K562 (cell line): ENCODE results near the gene SLC4A11. TPM values are rescaled to one million over a fixed set of nuclear protein-coding genes. Genes with fewer than 3 reads are reported as not detected.

Source experiments
- ATAC-seq: fragments of 200-7000 bp; cut with Tn5 transposase; 3 replicates; pipeline ENCODE4 v1.9.1; 2020; ENCODE audit warnings: moderate library complexity
- BruUV-seq: library from RNA; stranded (reverse); fragments of 400-500 nt; replicated peaks from 2 replicates; lab custom pipeline; 2021; lab: Mats Ljungman, UMichigan
- CTCF ChIA-PET: fragments of 300-600 bp; formaldehyde crosslinking; extraction: SDS; loops from one replicate; lab custom pipeline; 2021; ENCODE audit warnings: low intra/inter-chr PET ratio; lab: Yijun Ruan, JAX
- POLR2A ChIA-PET: fragments of 300-600, 350-650 bp; sonication (Branson Sonifier 250); formaldehyde crosslinking; extraction: SDS; loops from one replicate; lab custom pipeline; 2021; ENCODE audit warnings: antibody characterized with exemption, inconsistent platforms; lab: Yijun Ruan, JAX
- DNase-seq, 4 experiments: peaks; one replicate each; pipeline versions ENCODE4 v3.0.0 to v3.0.0-alpha.2; 2011 to 2018; ENCODE audit warnings: low spot score in 3 of 4, mixed read lengths in 3 of 4; ENCODE audit errors: extremely low read depth in 1 of 4
- FAIRE-seq: peaks from 2 replicates; lab custom pipeline; 2011; peaks lifted over from hg19 to GRCh38; lab: Jason Lieb, UNC
- H2AFZ ChIP-seq: 2 replicates; pipeline ENCODE4 v1.6.0; 2011; ENCODE audit warnings: low read depth, low read length, control low read depth, inconsistent platforms
- H3K27ac ChIP-seq: fragments of 200-600 bp; 3 replicates; pipeline ENCODE4 v1.8.0; 2011; ENCODE audit warnings: low read depth, mild to moderate bottlenecking, control low read depth, inconsistent platforms, low read length, moderate library complexity, mixed read lengths; ENCODE audit errors: extremely low read depth
- H3K27me3 ChIP-seq, 2 experiments: fragments of 300-600 bp in 1 of 2; 2 replicates in 1 of 2; 3 replicates in 1 of 2; pipeline versions ENCODE4 v1.6.0 to v1.8.0; 2011; ENCODE audit warnings: inconsistent platforms in 2 of 2, low read length in 2 of 2, mild to moderate bottlenecking in 1 of 2, mixed read lengths in 1 of 2, moderate library complexity in 1 of 2; ENCODE audit not compliant: control insufficient read depth in 2 of 2, insufficient read depth in 2 of 2
- H3K36me3 ChIP-seq: fragments of 300-600 bp; 3 replicates; pipeline ENCODE4 v1.8.0; 2011; ENCODE audit warnings: mild to moderate bottlenecking, low read length, inconsistent platforms; ENCODE audit not compliant: control insufficient read depth, insufficient read depth
- H3K4me1 ChIP-seq, 2 experiments: fragments of 200-600 bp in 1 of 2; replicated peaks in 1 of 2; 2 replicates in 1 of 2; 3 replicates in 1 of 2; pipeline versions ENCODE4 v1.5.1 to v1.8.0; 2011; ENCODE audit warnings: inconsistent platforms in 2 of 2, low read length in 2 of 2, mild to moderate bottlenecking in 1 of 2, mixed read lengths in 1 of 2, moderate library complexity in 1 of 2; ENCODE audit not compliant: control insufficient read depth in 2 of 2, insufficient read depth in 2 of 2
- H3K4me2 ChIP-seq: 2 replicates; pipeline ENCODE4 v1.6.1; 2011; ENCODE audit warnings: low read length, control low read depth, inconsistent platforms, mixed read lengths; ENCODE audit not compliant: insufficient read depth
- H3K4me3 ChIP-seq: fragments of 200-600 bp; sonication (generic), shearing (Covaris generic); 2 replicates; pipeline ENCODE4 v1.5.1; 2016; ENCODE audit warnings: control low read depth, inconsistent platforms
- H3K79me2 ChIP-seq: fragments of 200-600 bp; 3 replicates; pipeline ENCODE4 v1.8.0; 2011; ENCODE audit warnings: low read length, inconsistent platforms; ENCODE audit not compliant: control insufficient read depth, insufficient read depth
- H3K9ac ChIP-seq, 2 experiments: 2 replicates each; pipeline versions ENCODE4 v1.6.0 to v1.6.1; 2011; ENCODE audit warnings: low read depth in 2 of 2, low read length in 2 of 2, control low read depth in 1 of 2, inconsistent platforms in 1 of 2, mild to moderate bottlenecking in 1 of 2, mixed read lengths in 1 of 2; ENCODE audit not compliant: insufficient read depth in 1 of 2
- H3K9me1 ChIP-seq: one replicate; pipeline ENCODE4 v1.6.0; 2011; ENCODE audit warnings: inconsistent platforms, mild to moderate bottlenecking, low read length, moderate library complexity; ENCODE audit not compliant: control insufficient read depth, insufficient read depth
- H3K9me3 ChIP-seq: replicated peaks from 2 replicates; pipeline ENCODE4 v1.5.1; 2011; ENCODE audit warnings: low read depth, low read length, inconsistent platforms; ENCODE audit not compliant: control insufficient read depth, insufficient read depth
- H4K20me1 ChIP-seq: replicated peaks from 2 replicates; pipeline ENCODE4 v1.6.1; 2011; ENCODE audit warnings: low read length, inconsistent platforms, mixed read lengths; ENCODE audit not compliant: control insufficient read depth, insufficient read depth
- CBX1 ChIP-seq: sonication (generic); IDR thresholded peaks from 2 replicates; pipeline ENCODE4 v1.6.1; 2016; ENCODE audit warnings: antibody characterized with exemption, low read depth, mild to moderate bottlenecking
- CREM ChIP-seq: IDR thresholded peaks from 2 replicates; pipeline ENCODE4 v1.6.1; 2014; ENCODE audit warnings: antibody characterized with exemption, low read depth
- E2F3 ChIP-seq: fragments of 250-450 bp; sonication (Bioruptor Pico); IDR thresholded peaks from 2 replicates; pipeline ENCODE4 v1.4.0; 2020; ENCODE audit warnings: mild to moderate bottlenecking
- ETV5 ChIP-seq: sonication (generic); formaldehyde crosslinking; IDR thresholded peaks from 2 replicates; pipeline ENCODE4 v1.4.0; 2020; ENCODE audit warnings: low read depth, mild to moderate bottlenecking, missing genetic modification reagents
- HES1 ChIP-seq: fragments of 450-650 bp; IDR thresholded peaks from 2 replicates; pipeline ENCODE4 v1.6.1; 2016; ENCODE audit warnings: low read depth, mild to moderate bottlenecking, moderate library complexity
- MYBL2 ChIP-seq, 2 experiments: fragments of 450-650 bp in 1 of 2; sonication (generic) in 1 of 2; formaldehyde crosslinking in 1 of 2; IDR thresholded peaks; 2 replicates each; pipeline versions ENCODE4 v1.6.1 to v1.8.1; 2017 to 2022; ENCODE audit warnings: borderline replicate concordance in 1 of 2, inconsistent platforms in 1 of 2, low read depth in 1 of 2, mild to moderate bottlenecking in 1 of 2, missing genetic modification reagents in 1 of 2, moderate library complexity in 1 of 2
- POLR2G ChIP-seq: fragments of 200-400 bp; formaldehyde crosslinking; IDR thresholded peaks from 2 replicates; pipeline ENCODE4 v1.6.1; 2017; ENCODE audit warnings: low read depth, mild to moderate bottlenecking, antibody characterized with exemption, low read length, moderate library complexity
- VEZF1 ChIP-seq: fragments of 200-800 bp; sonication (Bioruptor generic); IDR thresholded peaks from 2 replicates; pipeline ENCODE4 v1.6.1; 2017; ENCODE audit warnings: missing genetic modification characterization, missing compliant biosample characterization
- ZNF408 ChIP-seq: fragments of 250-450 bp; sonication (Bioruptor Pico); IDR thresholded peaks from 2 replicates; pipeline ENCODE4 v1.4.0; 2020; ENCODE audit warnings: low read depth, mild to moderate bottlenecking, moderate library complexity
- WGBS: fragments of 100-300 bp; shearing (Covaris generic); methylation state at CpG from one replicate; pipeline ENCODE4 v1.1.6; 2016; ENCODE audit warnings: low coverage, mixed read lengths; ENCODE audit not compliant: insufficient coverage; ENCODE audit errors: missing lambda C conversion rate; 5-methylcytosine and 5-hydroxymethylcytosine counted together
- in situ Hi-C: fragments of 300-500 bp; cut with MboI; formaldehyde crosslinking; loops from 4 replicates; pipeline ENCODE4 v1.15.0; 2018; ENCODE audit warnings: inconsistent platforms, mixed read lengths
- intact Hi-C: fragments of 100-400 bp; cut with micrococcal nuclease; formaldehyde crosslinking; loops from 2 replicates; pipeline ENCODE4 v1.14.2; 2022
- polyA plus RNA-seq, 8 experiments: library from polyadenylated mRNA; depleted of rRNA in 4 of 8; stranded (reverse) in 5 of 8; unstranded in 3 of 8; fragments of >200 nt; fragmentation: Nextera tagmentation in 2 of 8; fragmentation: Illumina TruSeq in 1 of 8; extraction: Ambion mirVana in 2 of 8; extraction: Trizol in 1 of 8; gene quantifications; 2 replicates each; pipeline versions ENCODE4 v1.2.1 to v1.2.3, GENCODE V29; 2011 to 2014; ENCODE audit warnings: inconsistent platforms in 1 of 8, missing spikeins in 1 of 8
- total RNA-seq, 7 experiments: library from RNA; depleted of rRNA in 6 of 7; stranded (reverse); fragments of >200 nt in 6 of 7; fragmentation: Illumina TruSeq in 2 of 7; extraction: Trizol in 2 of 7; gene quantifications; 2 replicates each; pipeline versions ENCODE4 v1.2.1 to v1.2.3, GENCODE V29; 2011 to 2021; ENCODE audit warnings: low replicate concordance in 1 of 7
- TF ChIP-seq, protein P1 (sequence below): sonication (generic); formaldehyde crosslinking; IDR thresholded peaks from 2 replicates; pipeline ENCODE4 v1.8.1; 2023; ENCODE audit warnings: mild to moderate bottlenecking, missing genetic modification reagents
- TF ChIP-seq, protein P2 (sequence below): sonication (generic); formaldehyde crosslinking; IDR thresholded peaks from 2 replicates; pipeline ENCODE4 v1.8.0; 2022; ENCODE audit warnings: missing genetic modification reagents, mild to moderate bottlenecking, moderate library complexity, borderline replicate concordance
- TF ChIP-seq, protein P3 (sequence below): fragments of 250-450 bp; sonication (Bioruptor Pico); IDR thresholded peaks from 2 replicates; pipeline ENCODE4 v1.5.0; 2021

Gene SLC4A11
- total and polyA plus RNA-seq, 9 of the 15 experiments (the other 6 are each of a cell fraction or from before 2014, with no cell fraction given) = 0.10 to 2.0 (median 0.20) TPM

DNA sequence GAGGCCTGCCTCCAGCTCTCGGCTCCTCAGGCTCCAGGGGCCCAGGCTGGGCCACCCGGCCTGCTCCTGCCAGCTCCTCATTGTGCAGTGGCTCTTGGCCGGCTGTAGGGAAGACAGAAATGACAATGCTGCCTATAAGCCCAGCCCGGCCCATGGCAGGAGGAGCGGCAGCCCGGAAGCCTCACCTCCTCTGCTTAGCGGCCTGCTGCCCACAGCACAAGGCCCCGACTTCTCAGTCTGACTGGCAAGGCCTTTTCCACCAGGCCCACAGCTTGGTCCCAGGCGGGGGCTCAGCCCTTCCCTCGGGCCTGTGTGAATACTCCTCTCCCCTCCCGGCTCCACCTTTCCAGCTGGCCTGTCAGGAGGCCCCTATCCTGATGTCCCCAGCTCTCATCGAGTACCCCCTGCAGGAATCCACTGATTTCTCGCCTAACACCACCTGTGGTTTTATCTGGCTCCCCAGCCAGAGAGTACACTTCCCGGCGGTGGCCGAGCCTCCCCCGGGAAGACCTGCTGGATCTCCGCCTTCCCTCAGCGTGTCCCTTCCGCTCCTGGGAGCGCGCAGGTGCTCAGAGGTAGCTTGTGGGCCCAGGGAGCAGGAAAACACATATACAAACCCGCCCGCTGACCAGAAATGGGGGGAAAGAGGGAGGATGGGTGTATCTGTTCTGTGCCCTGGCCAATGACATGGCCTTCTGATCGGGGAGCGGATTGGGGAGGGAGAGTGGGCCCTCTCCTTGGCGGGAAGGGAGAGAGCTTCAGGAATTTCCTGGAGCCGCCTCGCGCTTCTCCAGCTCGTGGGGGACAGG, 35.5 kb downstream of the SLC4A11 start:
- peak; percentile 51 to 63 (median 58) for DNase-seq
- intact Hi-C loops (no loop called here), in situ Hi-C loops (no loop called here)
- peak overlapping the region; percentile 81 for H3K4me2 ChIP-seq
- ATAC-seq = peak; percentile 72
- H3K9me1 ChIP-seq = no peaks in the 10 kb centered on the region
- FAIRE-seq = no peak
- CTCF ChIA-PET = no interaction called here
- peak overlapping the region; percentile 63 for H3K4me3 ChIP-seq
- no peaks in the 10 kb centered on the region for H4K20me1 ChIP-seq
- H3K36me3 ChIP-seq = peaks cover 30% of the 10 kb centered on the region; the same call in 2 of the 3 replicates
- peak overlapping the region; percentile 91 for H2AFZ ChIP-seq
- peaks cover 23% of the 10 kb centered on the region for H3K79me2 ChIP-seq
- WGBS = 5% methylated on average over 17 of the region's 31 CpGs
- BruUV-seq = no TSS peak
- peak overlapping the region; percentile 69 for H3K27ac ChIP-seq
- H3K9me3 ChIP-seq = no peaks in the 10 kb centered on the region
- POLR2A ChIA-PET = interaction anchor here (0.6 to 0.9 kb wide), 7 partner anchors 8 to 546 kb away, joined by 3 to 4 read pairs (median 3); no protein-coding TSS in a partner anchor
- H3K9ac ChIP-seq = peak overlapping the region; percentile 73 to 93
- no peaks in the 10 kb centered on the region for H3K27me3 ChIP-seq
- peaks cover 10 to 36% of the 10 kb centered on the region in 2 experiments; a peak in 4 of 5 replicates for H3K4me1 ChIP-seq
- TF ChIP-seq POLR2G (peak; percentile 39; the same call in 1 of the 2 replicates), CREM (0 out of 2 replicates have a peak, but pooled peaks have one; percentile 2), ETV5 (CRISPR knock-in tag) (peak; percentile 32; the same call in 1 of the 2 replicates), MYBL2 (IDR thresholded peaks at IDR 0.05; ENCODE audit: low read depth) (no peak), MYBL2 (CRISPR knock-in tag; IDR thresholded peaks at IDR 0.05; ENCODE audit: borderline replicate concordance) (no peak), HES1 (no peak), ZNF408 (CRISPR knock-in tag) (no peak), E2F3 (0 out of 2 replicates have a peak, but pooled peaks have one; percentile 76), VEZF1 (CRISPR knock-in tag) (peak; percentile 33), CBX1 (0 out of 2 replicates have a peak, but pooled peaks have one; percentile 6)
- TF ChIP-seq, protein P1, sequence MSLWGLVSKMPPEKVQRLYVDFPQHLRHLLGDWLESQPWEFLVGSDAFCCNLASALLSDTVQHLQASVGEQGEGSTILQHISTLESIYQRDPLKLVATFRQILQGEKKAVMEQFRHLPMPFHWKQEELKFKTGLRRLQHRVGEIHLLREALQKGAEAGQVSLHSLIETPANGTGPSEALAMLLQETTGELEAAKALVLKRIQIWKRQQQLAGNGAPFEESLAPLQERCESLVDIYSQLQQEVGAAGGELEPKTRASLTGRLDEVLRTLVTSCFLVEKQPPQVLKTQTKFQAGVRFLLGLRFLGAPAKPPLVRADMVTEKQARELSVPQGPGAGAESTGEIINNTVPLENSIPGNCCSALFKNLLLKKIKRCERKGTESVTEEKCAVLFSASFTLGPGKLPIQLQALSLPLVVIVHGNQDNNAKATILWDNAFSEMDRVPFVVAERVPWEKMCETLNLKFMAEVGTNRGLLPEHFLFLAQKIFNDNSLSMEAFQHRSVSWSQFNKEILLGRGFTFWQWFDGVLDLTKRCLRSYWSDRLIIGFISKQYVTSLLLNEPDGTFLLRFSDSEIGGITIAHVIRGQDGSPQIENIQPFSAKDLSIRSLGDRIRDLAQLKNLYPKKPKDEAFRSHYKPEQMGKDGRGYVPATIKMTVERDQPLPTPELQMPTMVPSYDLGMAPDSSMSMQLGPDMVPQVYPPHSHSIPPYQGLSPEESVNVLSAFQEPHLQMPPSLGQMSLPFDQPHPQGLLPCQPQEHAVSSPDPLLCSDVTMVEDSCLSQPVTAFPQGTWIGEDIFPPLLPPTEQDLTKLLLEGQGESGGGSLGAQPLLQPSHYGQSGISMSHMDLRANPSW = no peak
- TF ChIP-seq, protein P2, sequence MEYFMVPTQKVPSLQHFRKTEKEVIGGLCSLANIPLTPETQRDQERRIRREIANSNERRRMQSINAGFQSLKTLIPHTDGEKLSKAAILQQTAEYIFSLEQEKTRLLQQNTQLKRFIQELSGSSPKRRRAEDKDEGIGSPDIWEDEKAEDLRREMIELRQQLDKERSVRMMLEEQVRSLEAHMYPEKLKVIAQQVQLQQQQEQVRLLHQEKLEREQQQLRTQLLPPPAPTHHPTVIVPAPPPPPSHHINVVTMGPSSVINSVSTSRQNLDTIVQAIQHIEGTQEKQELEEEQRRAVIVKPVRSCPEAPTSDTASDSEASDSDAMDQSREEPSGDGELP = peak; percentile 23; the same call in 1 of the 2 replicates
- TF ChIP-seq, protein P3, sequence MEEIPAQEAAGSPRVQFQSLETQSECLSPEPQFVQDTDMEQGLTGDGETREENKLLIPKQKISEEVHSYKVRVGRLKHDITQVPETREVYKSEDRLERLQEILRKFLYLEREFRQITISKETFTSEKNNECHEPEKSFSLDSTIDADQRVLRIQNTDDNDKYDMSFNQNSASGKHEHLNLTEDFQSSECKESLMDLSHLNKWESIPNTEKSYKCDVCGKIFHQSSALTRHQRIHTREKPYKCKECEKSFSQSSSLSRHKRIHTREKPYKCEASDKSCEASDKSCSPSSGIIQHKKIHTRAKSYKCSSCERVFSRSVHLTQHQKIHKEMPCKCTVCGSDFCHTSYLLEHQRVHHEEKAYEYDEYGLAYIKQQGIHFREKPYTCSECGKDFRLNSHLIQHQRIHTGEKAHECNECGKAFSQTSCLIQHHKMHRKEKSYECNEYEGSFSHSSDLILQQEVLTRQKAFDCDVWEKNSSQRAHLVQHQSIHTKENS (CRISPR knock-in tag) = no peak
